HuH-7.5 (cell line): Measurements from ENCODE around the gene GLT6D1.
"Not testable (repeated sequence)": the region's sequence is repeated elsewhere in the genome, so short reads cannot be mapped to it uniquely, and the experiment has no call there.

Experiments used
- DNase-seq: peaks from one replicate; pipeline ENCODE4 v3.0.0; 2011; ENCODE audit warnings: low spot score

The GLT6D1 gene

DNA sequence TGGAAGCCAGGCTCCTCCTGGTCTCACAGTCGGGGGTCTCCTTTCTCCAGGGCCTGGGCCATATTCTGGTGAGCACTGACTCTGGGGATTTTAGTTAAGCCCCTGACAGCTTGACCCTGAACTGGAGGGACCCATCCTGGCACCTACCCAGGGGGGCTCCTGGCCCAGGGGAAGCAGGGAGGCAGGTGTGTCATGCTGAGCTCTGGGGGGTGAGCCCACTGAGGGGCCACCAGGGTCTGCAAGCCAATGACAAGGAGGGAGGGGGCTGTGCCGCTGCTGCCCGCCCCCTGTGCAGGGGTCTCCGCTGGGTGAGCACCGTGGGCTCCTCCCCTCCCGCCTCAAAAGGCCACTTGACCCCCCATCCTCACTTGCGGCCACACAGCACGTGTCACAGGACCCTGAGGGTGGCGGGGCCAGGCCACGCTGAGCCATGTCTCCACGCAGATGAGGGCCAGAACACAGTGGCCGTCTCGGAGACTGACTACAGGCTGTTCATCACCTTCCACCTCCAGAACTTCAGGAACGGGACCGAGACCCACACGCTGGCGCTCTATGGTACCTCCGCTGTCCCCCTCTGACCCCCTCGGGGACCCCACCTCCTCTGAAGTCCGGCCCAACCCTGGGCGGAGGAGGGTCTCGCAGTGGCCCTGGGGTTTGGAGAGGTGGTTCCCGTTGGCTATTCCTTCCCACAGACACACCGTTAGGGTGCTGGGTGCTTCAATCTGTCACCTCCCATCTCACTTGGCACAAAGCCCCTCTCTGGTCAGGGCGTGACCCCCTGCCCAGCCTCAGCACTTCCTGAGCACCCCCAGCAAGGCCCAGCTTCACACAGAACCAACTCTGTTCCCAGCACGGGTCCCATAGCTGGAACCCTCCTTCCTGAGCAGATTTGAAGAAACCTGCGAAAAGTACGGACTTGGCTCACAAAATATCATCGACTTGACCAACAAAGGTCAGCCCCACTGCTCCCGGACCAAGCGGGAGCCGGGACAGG, 25.8 kb upstream of the GLT6D1 start:
- DNase-seq, result no peak

DNA sequence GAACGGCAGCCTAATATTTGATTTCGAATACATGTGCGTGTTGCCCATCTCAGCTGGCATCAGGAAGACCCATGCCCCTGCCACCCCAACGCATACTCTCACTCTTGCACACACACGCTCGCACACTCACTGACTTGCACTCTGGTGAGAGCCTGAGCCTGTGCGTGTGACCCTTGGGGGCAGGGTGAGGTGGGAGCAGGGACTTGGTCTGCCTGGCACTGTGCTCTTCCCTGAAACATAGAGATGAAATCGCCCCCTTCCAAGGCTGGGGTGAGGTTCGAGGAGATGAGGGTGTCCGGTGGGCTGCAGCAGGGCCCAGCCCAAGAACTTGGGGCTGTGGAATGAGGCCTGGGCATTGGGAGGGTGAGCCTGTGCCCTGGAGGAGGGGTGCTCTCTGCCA, 24.9 kb upstream of the GLT6D1 start:
- DNase-seq, result no peak

GRCh38 chr9:135663857-135664256, 24.5 kb upstream of the GLT6D1 start:
- DNase-seq, result no peak

GRCh38 chr9:135663451-135663770, 24.1 kb upstream of the GLT6D1 start:
- no peak for DNase-seq

- no peak for DNase-seq
Measured at GRCh38 chr9:135662758-135663450, 23.6 kb upstream of the GLT6D1 start, which contains the start of gene LCN9. TSS of gene LCN9 (plus strand) at chr9:135663309. CDS start at chr9:135663322, 13 bp downstream.

- no peak for DNase-seq
Measured at GRCh38 chr9:135661816-135662560, 22.6 kb upstream of the GLT6D1 start.

DNA sequence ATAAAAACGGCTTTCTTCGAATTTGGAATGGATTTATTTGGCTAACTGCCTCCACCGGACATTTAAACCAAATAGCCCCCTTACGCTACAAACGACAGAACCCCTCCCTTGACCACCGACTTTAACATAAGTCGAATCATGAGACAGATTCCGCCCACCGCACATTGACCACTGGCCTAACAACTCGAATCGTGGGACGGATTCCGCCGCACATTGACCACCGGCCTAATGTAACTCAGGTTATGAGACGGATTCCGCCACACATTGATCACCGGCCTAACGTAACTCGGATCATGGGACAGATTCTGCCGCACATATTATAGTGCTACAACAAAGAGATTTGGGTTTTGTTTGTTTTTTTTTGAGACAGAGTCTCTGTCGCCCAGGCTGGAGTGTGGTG, 21.1 kb upstream of the GLT6D1 start:
- no peak for DNase-seq

DNA sequence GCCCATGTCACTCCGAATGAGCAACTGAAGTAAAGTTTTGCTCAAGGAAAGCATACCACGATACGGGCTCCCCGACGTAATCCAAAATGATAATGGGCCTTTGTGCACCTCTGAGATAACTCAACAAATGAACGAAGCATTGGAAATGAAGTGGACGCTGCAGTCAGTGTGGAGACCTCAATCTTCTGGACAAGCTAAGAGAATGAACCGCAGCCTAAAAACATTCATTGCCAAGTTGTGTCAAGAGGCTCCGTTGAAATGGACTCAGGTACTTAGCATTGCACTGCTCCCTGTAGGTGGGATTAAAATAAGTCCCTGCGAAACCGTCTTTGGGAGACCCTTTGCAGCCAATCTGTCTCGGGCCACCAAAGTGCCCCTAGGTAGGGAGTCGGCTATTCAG, 19.9 kb upstream of the GLT6D1 start:
- no peak for DNase-seq

DNA sequence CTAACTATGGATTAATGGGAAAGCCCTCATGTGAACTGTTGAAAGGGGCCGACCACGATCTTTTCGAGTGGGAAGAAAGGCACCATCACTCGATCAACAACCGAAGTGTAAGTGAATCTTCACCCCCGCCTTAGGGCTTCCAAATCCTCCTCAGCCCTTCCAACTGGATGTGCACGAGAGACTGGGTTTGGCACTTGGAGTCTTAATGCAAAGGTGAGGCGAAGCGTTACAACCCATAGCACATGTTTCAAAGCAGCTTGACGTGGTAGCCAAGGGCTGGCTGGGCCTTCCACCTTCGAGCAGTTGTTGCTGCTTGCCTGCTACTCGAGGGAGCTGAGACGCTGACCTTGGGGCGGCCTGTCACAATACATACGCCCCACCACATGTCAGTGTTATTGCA, 18.1 kb upstream of the GLT6D1 start:
- no peak for DNase-seq

GRCh38 chr9:135655317-135655716, 16.0 kb upstream of the GLT6D1 start:
- DNase-seq, result no peak

GRCh38 chr9:135650408-135650807, 11.1 kb upstream of the GLT6D1 start:
- DNase-seq, result no peak

- DNase-seq, result no peak
Measured at GRCh38 chr9:135649508-135649907, 10.2 kb upstream of the GLT6D1 start.

GRCh38 chr9:135648494-135649410, 9.4 kb upstream of the GLT6D1 start:
- no peak for DNase-seq

- DNase-seq, result no peak
Measured at GRCh38 chr9:135647884-135648283, 8.5 kb upstream of the GLT6D1 start.

- no peak for DNase-seq
Measured at GRCh38 chr9:135644631-135645218, 5.4 kb upstream of the GLT6D1 start.

DNA sequence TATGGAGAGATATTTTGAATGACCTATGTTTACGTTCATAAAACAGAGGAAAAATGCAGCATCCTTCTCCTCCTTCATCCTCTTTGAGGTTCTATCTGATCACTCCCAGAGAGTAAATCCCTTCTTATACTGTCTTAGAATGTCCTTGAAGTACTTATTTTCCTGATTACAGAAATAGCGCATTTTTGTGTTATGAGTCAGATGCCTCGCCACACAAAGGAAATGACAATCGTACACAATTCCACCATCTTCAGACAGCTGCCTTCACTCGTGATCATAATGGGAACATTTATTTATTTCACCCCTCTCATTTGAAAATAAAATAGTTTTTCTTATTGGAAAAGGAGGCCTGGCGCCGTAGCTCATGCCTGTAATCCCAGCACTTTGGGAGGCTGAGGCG, 2.4 kb upstream of the GLT6D1 start:
- DNase-seq, result no peak

GRCh38 chr9:135641047-135641446, 1.7 kb upstream of the GLT6D1 start:
- no peak for DNase-seq

- DNase-seq, result not testable (repeated sequence)
Measured at GRCh38 chr9:135636930-135637530, 2.3 kb downstream of the GLT6D1 start.

- no peak for DNase-seq
Measured at GRCh38 chr9:135632841-135633240, 6.5 kb downstream of the GLT6D1 start.

DNA sequence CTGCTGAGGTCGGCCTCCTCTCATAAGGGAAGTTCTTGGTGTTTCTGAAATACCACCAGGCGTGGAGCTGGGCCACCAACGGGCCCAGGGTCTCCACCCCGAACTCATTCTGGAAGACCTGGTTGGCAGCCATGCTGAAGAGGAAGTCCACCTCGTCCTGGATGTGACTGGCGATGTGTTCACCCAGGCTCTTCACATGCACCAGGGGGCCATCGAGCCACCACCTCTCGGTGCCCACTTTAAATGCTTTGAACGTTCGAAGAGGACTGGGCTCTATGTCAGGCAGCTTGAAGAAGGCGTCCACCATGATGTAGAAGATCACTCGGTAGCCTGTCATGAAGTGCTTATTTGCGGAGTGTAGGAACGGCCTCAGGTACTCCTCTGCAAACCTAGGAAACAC, 15.1 kb downstream of the GLT6D1 start:
- no peak for DNase-seq
